ENCODE data around the gene FAM193B. TPM values are rescaled to one million over a fixed set of nuclear protein-coding genes. Genes with fewer than 3 reads are reported as not detected.
A peak's percentile ranks its signal among the peaks of the same experiment; 100 is the strongest.

The FAM193B gene
- total and polyA plus RNA-seq, 9 of the 15 experiments (the other 6 are each of a cell fraction or from before 2014, with no cell fraction given): 4.4 to 76.4 (median 37.3) TPM

- ATAC-seq: peak; percentile 64
- Histone ChIP-seq H3K9ac (ENCODE audit: insufficient read depth in 1 of 2, low read depth in 2 of 2, low read length in 2 of 2) (peak overlapping the region in 1 of 2 experiments; percentile 10; a peak in 1 of 4 replicates), H3K4me1 (replicated peaks in 1 of 2; ENCODE audit: control insufficient read depth in 2 of 2, insufficient read depth in 2 of 2, low read length in 2 of 2) (peaks cover 0 to 9% of the 10 kb centered on the region in 2 experiments; a peak in 4 of 5 replicates), H2AFZ (ENCODE audit: low read depth, low read length) (no peak overlapping the region), H4K20me1 (replicated peaks; ENCODE audit: control insufficient read depth, insufficient read depth, low read length) (peaks cover 4% of the 10 kb centered on the region; the same call in 1 of the 2 replicates), H3K9me1 (ENCODE audit: control insufficient read depth, insufficient read depth, low read length) (no peaks in the 10 kb centered on the region), H3K4me3 (no peak overlapping the region), H3K36me3 (ENCODE audit: control insufficient read depth, insufficient read depth, low read length) (peaks cover 54% of the 10 kb centered on the region; the same call in 2 of the 3 replicates), H3K9me3 (replicated peaks; ENCODE audit: control insufficient read depth, insufficient read depth, low read depth, low read length) (no peaks in the 10 kb centered on the region), H3K79me2 (ENCODE audit: control insufficient read depth, insufficient read depth, low read length) (peaks cover 49% of the 10 kb centered on the region), H3K27ac (ENCODE audit: extremely low read depth, low read depth, low read length) (peak overlapping the region; percentile 6; the same call in 1 of the 3 replicates), H3K27me3 (ENCODE audit: control insufficient read depth in 2 of 2, insufficient read depth in 2 of 2, low read length in 2 of 2) (no peaks in the 10 kb centered on the region), H3K4me2 (ENCODE audit: insufficient read depth, low read length) (no peak overlapping the region)
- FAIRE-seq: peak; percentile 37
- in situ Hi-C loops (cut with MboI): no loop called here
- CTCF ChIA-PET (ENCODE audit: low intra/inter-chr PET ratio): no interaction called here
- POLR2A ChIA-PET: interaction anchor here (0.6 to 4.3 kb wide), 10 partner anchors 8 to 75 kb away, joined by 3 to 28 read pairs (median 4); partner anchors contain the start of gene FAM193B
- DNase-seq (ENCODE audit: extremely low read depth in 1 of 4, low spot score in 3 of 4): no peak
- 63% methylated on average over 4 of the region's 4 CpGs for WGBS (ENCODE audit: insufficient coverage, low coverage, missing lambda C conversion rate)
- BruUV-seq (replicated peaks): no TSS peak
- intact Hi-C loops (cut with micrococcal nuclease): loop anchor here (2.0 kb wide), 1 partner anchor 29 kb away; the partner anchor contains the start of gene DDX41
- TF ChIP-seq ZFP36 (IDR thresholded peaks at IDR 0.05; ENCODE audit: low read depth, low read length, partially characterized antibody) (no peak), ZNF76 (CRISPR knock-in tag; IDR thresholded peaks at IDR 0.05; ENCODE audit: borderline replicate concordance) (no peak), ZC3H4 (CRISPR knock-in tag; IDR thresholded peaks at IDR 0.05; ENCODE audit: borderline replicate concordance) (no peak), SMAD2 (IDR thresholded peaks at IDR 0.05; ENCODE audit: low read depth, low read length) (no peak), ZNF584 (CRISPR knock-in tag; IDR thresholded peaks at IDR 0.05; ENCODE audit: low read depth) (no peak), CREB3L1 (IDR thresholded peaks at IDR 0.05; ENCODE audit: borderline replicate concordance, low read depth) (no peak), GATAD2B (IDR thresholded peaks at IDR 0.05; ENCODE audit: borderline replicate concordance) (no peak), CEBPB (tag; IDR thresholded peaks at IDR 0.05) (peak; percentile 92), ZFPM2 (CRISPR knock-in tag; IDR thresholded peaks at IDR 0.05) (no peak), E4F1 (CRISPR knock-in tag; IDR thresholded peaks at IDR 0.05; ENCODE audit: borderline replicate concordance) (no peak), KAT8 (IDR thresholded peaks at IDR 0.05; ENCODE audit: low read depth) (no peak), ZNF79 (CRISPR knock-in tag; IDR thresholded peaks at IDR 0.05; ENCODE audit: low read depth) (no peak), ZBED1 (IDR thresholded peaks at IDR 0.05) (no peak), NR2C2 (CRISPR knock-in tag; IDR thresholded peaks at IDR 0.05) (no peak), NR2C2 (tag; IDR thresholded peaks at IDR 0.05) (peak; percentile 30; the same call in 1 of the 2 replicates), NFE2 (IDR thresholded peaks at IDR 0.05; ENCODE audit: low read depth) (no peak)
These were observed 8.7 kb downstream of the FAM193B start for GRCh38 chr5:177545487-177546257.

Measured in K562 (cell line).